EL (cell line): Measurements from ENCODE around the gene SH3BP5L.

Experiments used
- DNase-seq: peaks from one replicate; pipeline ENCODE4 v3.0.0-alpha.2; 2016

The SH3BP5L gene

GRCh38 chr1:248825909-248826760 is at the start of gene SH3BP5L:
TSS of gene SH3BP5L (minus strand) at chr1:248825915. CDS start at chr1:248824935, 980 bp downstream.
- peak; percentile 96 for DNase-seq

GRCh38 chr1:248873993-248874533 is 48.3 kb upstream of the SH3BP5L start:
- DNase-seq = no peak

DNA sequence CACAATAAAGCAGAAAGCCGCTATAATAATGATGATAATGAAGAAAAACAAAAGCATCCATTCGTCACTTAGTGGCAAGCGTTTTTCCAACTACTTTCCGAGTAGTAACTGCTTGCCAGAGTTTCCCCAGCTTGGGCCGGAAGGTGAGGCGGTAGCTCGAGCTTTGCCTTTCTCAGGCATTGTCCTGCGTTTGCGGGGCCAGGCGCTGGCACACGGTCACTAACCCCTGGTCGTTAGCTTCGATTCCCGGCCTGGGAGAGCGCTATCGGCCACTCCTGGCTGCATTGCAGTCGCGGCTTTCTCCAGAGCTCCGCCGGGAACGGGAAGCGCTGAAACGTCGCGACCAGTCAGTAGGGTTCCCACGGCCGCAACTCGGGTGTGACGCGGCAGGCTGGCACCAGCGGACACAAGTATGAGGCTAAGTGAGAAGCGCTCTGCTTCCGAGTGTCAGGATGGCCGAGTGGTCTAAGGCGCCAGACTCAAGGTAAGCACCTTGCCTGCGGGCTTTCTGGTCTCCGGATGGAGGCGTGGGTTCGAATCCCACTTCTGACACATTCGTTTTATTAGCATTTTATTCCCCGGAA is 47.8 kb upstream of the SH3BP5L start:
- DNase-seq = peak; percentile 96

DNA sequence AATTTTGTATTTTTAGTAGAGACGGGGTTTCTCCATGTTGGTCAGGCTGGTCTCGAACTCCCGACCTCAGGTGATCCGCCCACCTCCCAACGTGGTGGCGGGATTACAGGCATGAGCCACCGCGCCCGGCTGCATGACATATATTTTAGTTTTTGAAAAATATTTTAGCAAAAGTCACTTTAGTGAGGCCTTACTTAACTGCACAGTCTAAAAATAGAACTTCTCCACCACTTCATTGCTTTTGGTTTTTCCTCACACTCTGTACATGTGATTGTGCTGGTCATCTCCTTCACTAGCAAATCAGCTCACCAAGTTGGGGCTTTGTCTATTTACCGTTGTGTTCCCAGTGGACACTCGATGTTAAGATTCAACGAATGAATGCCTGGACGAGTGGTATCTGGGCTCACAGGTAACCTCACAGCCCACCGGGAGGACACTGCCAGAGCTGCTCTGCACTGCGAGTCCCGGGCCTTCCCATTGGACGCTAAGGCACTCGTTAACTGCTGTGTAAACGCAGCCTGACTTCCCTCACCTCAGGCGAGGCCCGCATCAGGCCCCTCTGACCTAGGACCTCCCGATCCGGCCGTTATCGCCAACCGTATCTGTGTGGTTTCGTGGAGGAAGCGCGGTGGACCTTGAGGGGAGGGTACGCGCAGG is 47.2 kb upstream of the SH3BP5L start:
- peak; percentile 70 for DNase-seq

DNA sequence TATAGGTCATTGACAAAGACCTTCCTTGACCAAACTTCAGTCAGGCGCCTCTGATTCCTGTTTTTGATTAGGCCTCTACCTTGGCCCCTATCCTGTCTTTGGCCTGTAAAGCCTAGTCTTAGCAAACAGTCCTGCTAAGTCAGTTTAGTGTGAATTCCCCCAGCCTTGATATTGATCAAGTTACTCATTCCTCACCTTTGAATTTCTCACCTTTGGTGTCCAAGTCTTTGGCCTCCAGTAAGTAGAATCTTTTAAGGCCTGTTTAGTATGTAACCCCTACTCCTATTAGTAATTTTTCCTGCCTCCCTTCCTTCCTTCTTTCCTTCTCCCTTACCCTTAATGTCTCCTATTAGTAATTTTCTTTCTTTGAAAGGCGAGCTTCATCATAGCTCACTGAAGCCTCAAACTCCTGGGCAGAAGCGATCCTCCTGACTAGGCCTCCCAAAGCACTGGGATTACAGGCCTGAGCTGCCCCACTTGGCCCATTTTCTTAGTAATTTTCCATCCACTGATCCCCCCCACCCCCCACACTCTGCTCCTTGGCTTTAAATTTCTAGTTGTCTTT is 46.2 kb upstream of the SH3BP5L start:
- no peak for DNase-seq

GRCh38 chr1:248862998-248863881 is 37.5 kb upstream of the SH3BP5L start:
- peak; percentile 83 for DNase-seq

DNA sequence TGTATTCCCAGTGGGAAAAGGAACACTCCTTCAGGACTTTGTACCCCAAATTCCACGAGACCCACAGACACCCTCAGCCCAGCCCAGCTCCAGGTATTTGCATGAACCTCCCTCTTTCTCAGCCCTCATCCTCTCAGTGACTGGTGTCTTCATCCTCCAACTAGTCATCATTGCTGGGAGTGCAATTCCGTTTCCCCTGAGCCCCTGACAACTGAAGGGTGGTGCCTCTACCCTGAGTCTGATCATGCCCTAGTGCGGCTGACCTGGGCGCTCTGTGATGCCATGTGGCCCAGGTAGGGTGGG is 36.9 kb upstream of the SH3BP5L start:
- no peak for DNase-seq

DNA sequence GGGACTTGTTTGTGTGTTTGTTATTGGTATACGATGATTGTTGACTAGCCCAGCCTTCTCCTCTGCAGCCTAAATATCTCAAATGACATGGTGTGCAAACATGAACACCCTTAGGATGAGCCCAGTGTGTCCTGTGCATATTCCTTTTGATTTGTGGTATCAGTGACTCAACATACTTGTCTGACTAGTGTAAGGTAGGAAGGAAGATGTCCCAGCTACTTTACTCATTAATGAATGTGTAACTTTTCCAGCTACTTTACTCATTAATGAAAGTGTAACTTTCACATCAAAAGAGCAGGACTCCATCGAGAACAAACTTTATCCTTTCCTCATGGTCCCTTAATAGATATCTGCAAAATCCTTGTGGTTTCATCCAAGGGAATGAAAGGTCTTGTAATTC is 35.9 kb upstream of the SH3BP5L start:
- no peak for DNase-seq

DNA sequence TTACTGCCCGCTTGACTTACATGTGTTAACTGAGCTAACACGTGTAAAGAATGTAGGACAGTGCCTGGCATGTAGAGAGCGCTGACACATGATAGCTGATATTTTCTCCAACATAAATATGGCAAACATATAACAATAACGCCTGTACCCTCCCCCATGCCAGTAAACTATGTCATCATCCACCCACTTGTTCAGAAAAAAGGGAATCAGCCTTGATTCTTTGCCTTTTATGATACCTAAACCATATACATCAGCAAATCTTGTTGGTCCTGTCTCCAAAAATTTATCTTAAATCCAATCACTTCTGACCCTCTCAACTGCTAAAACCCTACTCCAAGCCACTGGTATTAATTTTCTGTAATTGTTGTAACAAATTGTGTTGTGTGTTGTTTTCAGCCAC is 34.3 kb upstream of the SH3BP5L start:
- no peak for DNase-seq

DNA sequence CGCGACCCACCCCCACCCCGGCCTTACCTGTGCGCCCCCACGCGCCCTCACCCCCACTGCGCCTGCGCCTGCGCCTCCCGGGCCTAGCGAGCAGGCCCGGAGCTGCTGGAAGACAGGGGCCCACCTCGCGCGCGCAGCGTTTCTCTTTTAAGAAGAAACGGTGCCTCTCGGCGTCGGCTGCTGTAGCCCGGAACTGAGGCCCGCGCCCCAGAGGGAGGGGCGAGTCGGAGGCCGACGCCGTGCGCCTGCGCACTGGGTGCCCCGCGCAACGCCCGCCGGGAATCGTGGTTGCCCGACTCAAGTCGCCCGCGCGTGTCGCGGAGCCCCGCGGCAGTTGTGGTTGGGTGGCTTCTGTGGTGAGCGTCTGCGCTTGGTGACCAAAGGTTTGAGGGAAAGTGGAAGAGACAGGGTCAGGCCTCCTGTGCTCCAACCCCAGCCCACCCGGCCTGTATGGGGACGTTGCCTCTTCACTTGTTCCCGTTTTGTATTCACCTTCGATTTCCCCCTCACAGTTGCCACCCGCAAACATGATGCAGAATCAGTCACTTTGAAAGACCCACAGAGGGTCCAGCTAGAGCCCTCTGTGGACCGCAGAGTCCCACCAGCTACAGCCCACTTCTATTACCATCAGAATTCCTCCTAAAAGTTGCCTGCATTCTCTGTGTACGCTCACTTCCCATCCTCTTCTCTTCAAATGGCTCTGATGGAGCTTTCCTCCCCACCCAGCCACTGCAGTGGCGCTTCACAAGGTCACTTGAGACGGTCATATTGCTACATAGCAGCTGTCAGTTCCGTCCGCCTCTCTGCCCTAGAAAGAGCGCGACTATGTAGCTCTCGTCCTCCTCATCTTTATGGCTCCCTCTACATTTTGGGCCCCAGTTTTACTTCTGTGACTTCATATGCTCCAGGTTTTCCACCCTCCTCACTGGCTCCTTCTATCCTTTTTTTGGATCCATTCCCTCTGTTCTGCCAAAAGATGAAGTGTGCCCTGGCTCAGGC is 33.5 kb upstream of the SH3BP5L start, which contains the start of gene ZNF692:
TSS of gene ZNF692 (minus strand) at position 195 of the 999 bp plus-strand sequence. CDS start 776 bp downstream, outside the sequence.
- peak; percentile 96 for DNase-seq

DNA sequence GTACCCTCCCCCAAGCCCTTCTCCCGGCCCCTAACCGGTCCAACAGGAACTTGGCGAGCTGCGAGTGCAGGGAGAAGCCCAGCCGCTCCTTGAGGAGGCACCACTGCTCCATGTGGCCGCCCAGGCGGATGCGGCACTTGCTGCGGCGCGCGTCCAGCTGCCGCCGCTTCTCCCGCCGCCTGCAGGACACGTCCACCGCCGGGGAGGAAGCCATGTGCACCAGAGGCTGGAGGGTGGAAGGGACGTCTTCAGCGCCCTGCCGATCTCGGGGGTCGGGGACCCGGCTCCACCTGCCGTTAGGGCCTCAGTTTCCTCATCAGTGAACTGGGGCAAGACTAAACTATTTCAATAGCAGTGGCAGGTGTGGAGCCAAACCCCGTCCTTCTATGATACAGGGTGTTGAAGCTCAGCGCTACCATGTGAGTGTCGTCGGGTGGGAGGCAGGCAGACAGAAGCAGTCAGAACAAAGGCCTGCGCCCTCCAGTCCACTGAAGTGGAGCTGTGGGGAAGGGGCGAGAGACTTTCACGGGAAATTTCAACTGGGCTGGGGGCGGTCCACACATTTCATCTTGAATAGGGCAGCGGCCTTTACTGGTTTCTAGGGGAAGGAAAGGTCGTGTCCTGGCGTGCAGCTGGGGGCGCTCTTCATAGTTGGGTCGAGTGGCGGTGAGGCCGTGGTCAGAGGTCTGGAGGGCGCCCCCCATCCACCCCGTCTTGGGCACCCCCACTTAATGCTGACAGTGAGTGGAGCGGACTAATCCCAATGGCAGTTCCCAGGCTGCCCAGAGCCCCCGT is 32.6 kb upstream of the SH3BP5L start:
- peak; percentile 70 for DNase-seq

- DNase-seq = no peak
Observed at GRCh38 chr1:248857749-248858095, 32.0 kb upstream of the SH3BP5L start.

DNA sequence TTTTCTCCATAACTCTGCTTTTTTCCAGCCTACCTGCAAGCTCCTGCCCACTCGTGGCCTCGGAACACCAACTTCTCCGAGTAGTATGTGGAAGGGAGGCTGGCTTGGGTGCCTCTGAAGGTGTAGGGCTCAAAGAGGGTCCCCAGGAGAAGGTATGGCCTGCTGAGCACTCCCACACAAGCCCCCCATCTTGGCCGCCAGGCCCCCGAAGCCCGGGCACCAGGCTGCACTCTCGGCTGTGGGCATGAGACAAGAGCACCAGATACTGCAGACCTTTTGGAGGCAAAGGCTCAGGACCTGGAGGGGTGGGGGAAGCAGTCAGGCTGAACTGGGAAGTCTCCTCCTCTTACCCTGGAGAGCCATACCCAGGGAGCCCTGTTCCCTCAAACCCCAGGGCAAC is 31.5 kb upstream of the SH3BP5L start:
- no peak for DNase-seq

DNA sequence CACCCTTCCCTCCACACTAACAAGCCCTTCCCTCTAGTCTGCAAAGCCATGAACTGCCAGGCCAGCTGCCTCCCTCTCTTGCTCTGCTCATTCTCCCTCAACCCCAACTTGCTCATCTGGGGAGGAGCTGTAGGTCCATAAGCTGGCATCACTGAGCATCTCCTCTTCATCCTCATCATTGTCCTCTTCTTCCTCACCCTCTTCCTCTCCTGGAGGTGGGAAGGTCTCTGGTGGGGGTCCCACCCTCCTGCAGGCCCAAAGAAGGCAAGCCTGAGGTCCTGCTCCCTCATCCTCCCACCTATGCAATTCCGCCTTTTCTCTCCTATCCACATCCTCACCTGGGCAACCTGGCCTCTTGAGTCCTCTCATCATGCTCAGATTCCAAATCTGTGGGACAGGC is 30.5 kb upstream of the SH3BP5L start:
- DNase-seq = no peak

GRCh38 chr1:248855580-248855979 is 29.9 kb upstream of the SH3BP5L start:
- DNase-seq = no peak

GRCh38 chr1:248853663-248854375 is 28.1 kb upstream of the SH3BP5L start:
- no peak for DNase-seq

DNA sequence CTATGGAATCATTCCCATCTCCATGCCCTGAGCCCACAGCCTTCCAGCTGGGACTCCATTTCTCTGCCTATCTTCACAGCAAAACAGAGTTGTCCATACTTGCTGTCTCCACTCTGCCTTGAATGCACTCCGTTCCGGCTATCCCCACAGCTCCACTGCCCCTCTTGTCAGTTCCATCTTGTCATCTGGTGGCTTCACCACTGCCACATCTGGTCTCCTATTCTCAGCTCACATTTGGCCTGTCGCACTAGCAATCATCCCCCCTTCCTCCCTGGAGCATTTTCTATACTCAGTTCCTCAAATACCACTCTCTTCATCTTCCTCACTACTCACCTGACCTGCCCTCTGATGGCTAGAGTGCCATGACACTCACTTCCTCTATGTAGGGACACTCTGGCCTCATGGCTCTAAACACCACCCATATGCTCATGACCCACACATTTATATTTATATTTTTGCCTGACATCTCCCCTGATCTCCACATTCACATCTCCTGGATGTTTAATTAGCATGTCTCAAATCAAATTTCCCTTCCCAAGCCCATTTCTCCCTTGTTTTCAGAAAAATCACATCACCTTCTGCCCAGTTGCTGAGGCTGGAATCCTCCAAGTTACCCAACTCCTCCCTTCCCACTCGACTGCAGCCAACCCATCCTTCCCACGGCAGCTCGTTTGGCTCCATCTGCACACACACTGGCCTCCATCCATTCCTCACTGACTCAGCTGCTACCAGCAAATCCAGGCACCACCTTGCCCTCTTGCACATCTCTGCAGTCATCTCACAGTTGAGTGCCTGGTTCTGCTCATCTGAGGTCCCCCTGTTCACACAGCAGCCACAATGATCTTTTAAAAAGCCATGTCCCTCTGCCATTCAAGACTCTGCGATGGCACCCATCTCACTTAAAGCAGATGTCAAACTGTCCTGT is 27.0 kb upstream of the SH3BP5L start:
- DNase-seq = no peak

DNA sequence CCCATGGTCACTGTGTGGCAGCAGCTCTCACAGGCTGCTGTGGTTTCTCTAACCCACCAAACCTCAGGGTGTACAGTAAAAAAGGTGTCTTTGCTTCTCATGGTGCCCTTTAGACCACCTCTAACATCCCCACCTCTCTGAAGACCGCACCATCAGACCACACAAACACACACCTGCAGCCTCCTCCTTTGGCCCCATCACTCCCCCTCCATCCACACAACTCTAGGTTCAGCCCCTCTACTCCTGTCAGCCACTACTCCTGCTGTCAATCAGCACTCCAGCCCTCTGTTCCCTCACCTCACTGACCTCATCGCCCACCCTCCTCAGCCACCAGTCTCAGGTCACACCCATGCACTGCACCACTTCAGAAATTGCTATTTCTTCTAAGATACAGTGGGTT is 25.7 kb upstream of the SH3BP5L start:
- no peak for DNase-seq
